WTC11 (cell line): ENCODE data around the gene GINM1. TPM values are rescaled to one million over a fixed set of nuclear protein-coding genes. Genes with fewer than 3 reads are reported as not detected.

Source experiments
- ATAC-seq: fragments of 200-7000 bp; cut with Tn5 transposase; 2 replicates; pipeline ENCODE4 v1.10.0; 2021; ENCODE audit warnings: mild to moderate bottlenecking, moderate library complexity
- CTCF ChIA-PET: fragments of 300-600 bp; sonication (Branson Sonifier 250); formaldehyde crosslinking; loops from one replicate; lab custom pipeline; 2021; ENCODE audit warnings: antibody characterized with exemption; lab: Charles Lee
- POLR2A ChIA-PET: fragments of 350-600 bp; sonication (Branson Sonifier 250); formaldehyde crosslinking; loops from one replicate; lab custom pipeline; 2021; ENCODE audit warnings: antibody characterized with exemption; lab: Charles Lee
- DNase-seq: peaks from one replicate; pipeline ENCODE4 v3.0.0; 2021; ENCODE audit warnings: low spot score
- H3K27ac Mint-ChIP-seq: 2 replicates; pipeline ENCODE4 v1.8.0; 2021; ENCODE audit warnings: mixed read lengths
- H3K27me3 Mint-ChIP-seq: 2 replicates; pipeline ENCODE4 v1.8.0; 2021; ENCODE audit warnings: low read depth, mild to moderate bottlenecking, moderate library complexity, mixed read lengths
- H3K36me3 Mint-ChIP-seq: 2 replicates; pipeline ENCODE4 v1.8.0; 2021; ENCODE audit warnings: mixed read lengths
- H3K4me1 Mint-ChIP-seq: 2 replicates; pipeline ENCODE4 v1.8.0; 2022; ENCODE audit warnings: mixed read lengths
- H3K4me3 Mint-ChIP-seq: 2 replicates; pipeline ENCODE4 v1.8.0; 2021; ENCODE audit warnings: mild to moderate bottlenecking, moderate library complexity, mixed read lengths
- H3K9me3 Mint-ChIP-seq: 2 replicates; pipeline ENCODE4 v1.8.0; 2021; ENCODE audit warnings: mixed read lengths
- CBFB ChIP-seq: sonication (generic); formaldehyde crosslinking; IDR thresholded peaks from 2 replicates; pipeline ENCODE4 v1.8.1; 2022; ENCODE audit warnings: mild to moderate bottlenecking, low read depth, missing genetic modification reagents
- EMX1 ChIP-seq: fragments of 250-450 bp; sonication (Bioruptor Pico); IDR thresholded peaks from 2 replicates; pipeline ENCODE4 v1.8.0; 2021; ENCODE audit warnings: mild to moderate bottlenecking
- FOXK1 ChIP-seq: sonication (generic); formaldehyde crosslinking; IDR thresholded peaks from 2 replicates; pipeline ENCODE4 v1.8.0; 2022; ENCODE audit warnings: mild to moderate bottlenecking, moderate library complexity, missing genetic modification reagents
- GTF2I ChIP-seq: fragments of 250-450 bp; sonication (Bioruptor Pico); conservative IDR thresholded peaks from 2 replicates; pipeline ENCODE4 v1.4.0; 2021; ENCODE audit warnings: mild to moderate bottlenecking
- HMGA2 ChIP-seq: fragments of 250-450 bp; sonication (Bioruptor Pico); IDR thresholded peaks from 2 replicates; pipeline ENCODE4 v1.4.0; 2021; ENCODE audit warnings: mild to moderate bottlenecking, moderate library complexity
- IRF2 ChIP-seq: sonication (generic); formaldehyde crosslinking; IDR thresholded peaks from 2 replicates; pipeline ENCODE4 v1.8.0; 2022; ENCODE audit warnings: low read depth, missing genetic modification reagents, borderline replicate concordance
- JUN ChIP-seq: sonication (generic); formaldehyde crosslinking; IDR thresholded peaks from 2 replicates; pipeline ENCODE4 v1.8.0; 2023; ENCODE audit warnings: mild to moderate bottlenecking, missing genetic modification reagents
- NFATC4 ChIP-seq: fragments of 250-450 bp; sonication (Bioruptor Pico); IDR thresholded peaks from 2 replicates; pipeline ENCODE4 v1.9.0; 2021; ENCODE audit warnings: mild to moderate bottlenecking
- NFYB ChIP-seq: sonication (generic); formaldehyde crosslinking; conservative IDR thresholded peaks from 2 replicates; pipeline ENCODE4 v1.8.0; 2022; ENCODE audit warnings: low read depth, missing genetic modification reagents
- PRRX2 ChIP-seq: fragments of 250-450 bp; sonication (Bioruptor Pico); IDR thresholded peaks from 2 replicates; pipeline ENCODE4 v1.8.0; 2021; ENCODE audit warnings: mild to moderate bottlenecking
- RELA ChIP-seq: sonication (generic); formaldehyde crosslinking; IDR thresholded peaks from 2 replicates; pipeline ENCODE4 v1.8.1; 2022; ENCODE audit warnings: missing genetic modification reagents, mild to moderate bottlenecking, borderline replicate concordance
- RORB ChIP-seq: fragments of 250-450 bp; sonication (Bioruptor Pico); IDR thresholded peaks from 2 replicates; pipeline ENCODE4 v1.9.0; 2021; ENCODE audit warnings: mild to moderate bottlenecking
- SMAD3 ChIP-seq: sonication (generic); formaldehyde crosslinking; IDR thresholded peaks from 2 replicates; pipeline ENCODE4 v1.8.0; 2022; ENCODE audit warnings: missing genetic modification reagents, mild to moderate bottlenecking, borderline replicate concordance
- SMAD4 ChIP-seq: sonication (generic); formaldehyde crosslinking; IDR thresholded peaks from 2 replicates; pipeline ENCODE4 v1.8.0; 2022; ENCODE audit warnings: mild to moderate bottlenecking, missing genetic modification reagents
- TEAD1 ChIP-seq: sonication (generic); formaldehyde crosslinking; IDR thresholded peaks from 2 replicates; pipeline ENCODE4 v1.8.0; 2022; ENCODE audit warnings: mild to moderate bottlenecking, missing genetic modification reagents
- ZNF138 ChIP-seq: sonication (generic); formaldehyde crosslinking; conservative IDR thresholded peaks from 2 replicates; pipeline ENCODE4 v1.8.1; 2022; ENCODE audit warnings: mild to moderate bottlenecking, moderate library complexity, missing genetic modification reagents
- ZNF671 ChIP-seq: fragments of 250-450 bp; sonication (Bioruptor Pico); IDR thresholded peaks from 2 replicates; pipeline ENCODE4 v1.8.0; 2021; ENCODE audit warnings: mild to moderate bottlenecking
- total RNA-seq: library from RNA; stranded (reverse); gene quantifications from 3 replicates; pipeline ENCODE4 v1.2.3, GENCODE V29; 2021
- TF ChIP-seq, protein P1 (sequence below): sonication (generic); formaldehyde crosslinking; IDR thresholded peaks from 2 replicates; pipeline ENCODE4 v1.8.1; 2023; ENCODE audit warnings: mild to moderate bottlenecking, missing genetic modification reagents
- TF ChIP-seq, protein P2 (sequence below): fragments of 250-450 bp; sonication (Bioruptor Pico); IDR thresholded peaks from 2 replicates; pipeline ENCODE4 v1.9.0; 2021; ENCODE audit warnings: mild to moderate bottlenecking
- TF ChIP-seq, protein P3 (sequence below): fragments of 250-450 bp; sonication (Bioruptor Pico); IDR thresholded peaks from 2 replicates; pipeline ENCODE4 v1.8.0; 2021; ENCODE audit warnings: mild to moderate bottlenecking
- TF ChIP-seq, protein P4 (sequence below): sonication (generic); formaldehyde crosslinking; IDR thresholded peaks from 2 replicates; pipeline ENCODE4 v1.8.1; 2023; ENCODE audit warnings: mild to moderate bottlenecking, missing genetic modification reagents
- TF ChIP-seq, protein P5 (sequence below): sonication (generic); formaldehyde crosslinking; IDR thresholded peaks from 2 replicates; pipeline ENCODE4 v1.8.0; 2022; ENCODE audit warnings: mild to moderate bottlenecking, missing genetic modification reagents
- TF ChIP-seq, protein P6 (sequence below): sonication (generic); formaldehyde crosslinking; conservative IDR thresholded peaks from 2 replicates; pipeline ENCODE4 v1.8.1; 2023; ENCODE audit warnings: mild to moderate bottlenecking, low read depth, missing genetic modification reagents, moderate library complexity
- TF ChIP-seq, protein P7 (sequence below): fragments of 250-450 bp; sonication (Bioruptor Pico); IDR thresholded peaks from 2 replicates; pipeline ENCODE4 v1.9.0; 2021; ENCODE audit warnings: moderate library complexity, mild to moderate bottlenecking, inconsistent platforms, borderline replicate concordance
- TF ChIP-seq, protein P8 (sequence below): sonication (generic); formaldehyde crosslinking; IDR thresholded peaks from 2 replicates; pipeline ENCODE4 v1.8.0; 2022; ENCODE audit warnings: mild to moderate bottlenecking, missing genetic modification reagents

GINM1 gene
- total RNA-seq, 1 experiment from 2014 or later = 16.8 TPM

DNA sequence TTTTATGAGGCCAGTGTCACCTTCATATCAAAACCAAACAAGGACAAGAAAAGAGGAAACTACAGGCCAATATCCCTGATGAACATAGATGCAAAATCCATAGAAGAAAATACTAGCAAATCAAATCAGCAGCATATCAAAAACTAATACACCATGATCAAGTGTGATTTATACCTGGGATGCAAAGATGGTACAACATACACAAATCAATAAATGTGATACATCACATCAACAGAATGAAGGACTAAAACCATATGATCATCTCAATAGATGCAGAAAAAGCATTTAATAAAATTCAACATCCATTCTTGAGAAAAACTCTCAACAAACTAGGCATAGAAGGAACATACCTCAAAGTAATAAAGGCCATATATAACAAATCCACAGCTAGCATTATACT lies 8.1 kb upstream of the GINM1 start:
- no peak for TF ChIP-seq NFYB (CRISPR knock-in tag)
- TF ChIP-seq, protein P1, sequence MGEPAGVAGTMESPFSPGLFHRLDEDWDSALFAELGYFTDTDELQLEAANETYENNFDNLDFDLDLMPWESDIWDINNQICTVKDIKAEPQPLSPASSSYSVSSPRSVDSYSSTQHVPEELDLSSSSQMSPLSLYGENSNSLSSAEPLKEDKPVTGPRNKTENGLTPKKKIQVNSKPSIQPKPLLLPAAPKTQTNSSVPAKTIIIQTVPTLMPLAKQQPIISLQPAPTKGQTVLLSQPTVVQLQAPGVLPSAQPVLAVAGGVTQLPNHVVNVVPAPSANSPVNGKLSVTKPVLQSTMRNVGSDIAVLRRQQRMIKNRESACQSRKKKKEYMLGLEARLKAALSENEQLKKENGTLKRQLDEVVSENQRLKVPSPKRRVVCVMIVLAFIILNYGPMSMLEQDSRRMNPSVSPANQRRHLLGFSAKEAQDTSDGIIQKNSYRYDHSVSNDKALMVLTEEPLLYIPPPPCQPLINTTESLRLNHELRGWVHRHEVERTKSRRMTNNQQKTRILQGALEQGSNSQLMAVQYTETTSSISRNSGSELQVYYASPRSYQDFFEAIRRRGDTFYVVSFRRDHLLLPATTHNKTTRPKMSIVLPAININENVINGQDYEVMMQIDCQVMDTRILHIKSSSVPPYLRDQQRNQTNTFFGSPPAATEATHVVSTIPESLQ (CRISPR knock-in tag) = no peak
- no peak for TF ChIP-seq SMAD4 (CRISPR knock-in tag)
- TF ChIP-seq, protein P2, sequence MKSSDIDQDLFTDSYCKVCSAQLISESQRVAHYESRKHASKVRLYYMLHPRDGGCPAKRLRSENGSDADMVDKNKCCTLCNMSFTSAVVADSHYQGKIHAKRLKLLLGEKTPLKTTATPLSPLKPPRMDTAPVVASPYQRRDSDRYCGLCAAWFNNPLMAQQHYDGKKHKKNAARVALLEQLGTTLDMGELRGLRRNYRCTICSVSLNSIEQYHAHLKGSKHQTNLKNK = no peak
- TF ChIP-seq CBFB (CRISPR knock-in tag) = no peak
- TF ChIP-seq, protein P3, sequence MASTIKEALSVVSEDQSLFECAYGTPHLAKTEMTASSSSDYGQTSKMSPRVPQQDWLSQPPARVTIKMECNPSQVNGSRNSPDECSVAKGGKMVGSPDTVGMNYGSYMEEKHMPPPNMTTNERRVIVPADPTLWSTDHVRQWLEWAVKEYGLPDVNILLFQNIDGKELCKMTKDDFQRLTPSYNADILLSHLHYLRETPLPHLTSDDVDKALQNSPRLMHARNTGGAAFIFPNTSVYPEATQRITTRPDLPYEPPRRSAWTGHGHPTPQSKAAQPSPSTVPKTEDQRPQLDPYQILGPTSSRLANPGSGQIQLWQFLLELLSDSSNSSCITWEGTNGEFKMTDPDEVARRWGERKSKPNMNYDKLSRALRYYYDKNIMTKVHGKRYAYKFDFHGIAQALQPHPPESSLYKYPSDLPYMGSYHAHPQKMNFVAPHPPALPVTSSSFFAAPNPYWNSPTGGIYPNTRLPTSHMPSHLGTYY (CRISPR knock-in tag) = no peak
- TF ChIP-seq, protein P4, sequence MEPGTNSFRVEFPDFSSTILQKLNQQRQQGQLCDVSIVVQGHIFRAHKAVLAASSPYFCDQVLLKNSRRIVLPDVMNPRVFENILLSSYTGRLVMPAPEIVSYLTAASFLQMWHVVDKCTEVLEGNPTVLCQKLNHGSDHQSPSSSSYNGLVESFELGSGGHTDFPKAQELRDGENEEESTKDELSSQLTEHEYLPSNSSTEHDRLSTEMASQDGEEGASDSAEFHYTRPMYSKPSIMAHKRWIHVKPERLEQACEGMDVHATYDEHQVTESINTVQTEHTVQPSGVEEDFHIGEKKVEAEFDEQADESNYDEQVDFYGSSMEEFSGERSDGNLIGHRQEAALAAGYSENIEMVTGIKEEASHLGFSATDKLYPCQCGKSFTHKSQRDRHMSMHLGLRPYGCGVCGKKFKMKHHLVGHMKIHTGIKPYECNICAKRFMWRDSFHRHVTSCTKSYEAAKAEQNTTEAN = no peak
- TF ChIP-seq NFATC4 = no peak
- TF ChIP-seq, protein P5, sequence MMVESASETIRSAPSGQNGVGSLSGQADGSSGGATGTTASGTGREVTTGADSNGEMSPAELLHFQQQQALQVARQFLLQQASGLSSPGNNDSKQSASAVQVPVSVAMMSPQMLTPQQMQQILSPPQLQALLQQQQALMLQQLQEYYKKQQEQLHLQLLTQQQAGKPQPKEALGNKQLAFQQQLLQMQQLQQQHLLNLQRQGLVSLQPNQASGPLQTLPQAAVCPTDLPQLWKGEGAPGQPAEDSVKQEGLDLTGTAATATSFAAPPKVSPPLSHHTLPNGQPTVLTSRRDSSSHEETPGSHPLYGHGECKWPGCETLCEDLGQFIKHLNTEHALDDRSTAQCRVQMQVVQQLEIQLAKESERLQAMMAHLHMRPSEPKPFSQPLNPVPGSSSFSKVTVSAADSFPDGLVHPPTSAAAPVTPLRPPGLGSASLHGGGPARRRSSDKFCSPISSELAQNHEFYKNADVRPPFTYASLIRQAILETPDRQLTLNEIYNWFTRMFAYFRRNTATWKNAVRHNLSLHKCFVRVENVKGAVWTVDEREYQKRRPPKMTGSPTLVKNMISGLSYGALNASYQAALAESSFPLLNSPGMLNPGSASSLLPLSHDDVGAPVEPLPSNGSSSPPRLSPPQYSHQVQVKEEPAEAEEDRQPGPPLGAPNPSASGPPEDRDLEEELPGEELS (CRISPR knock-in tag) = no peak
- no peak for TF ChIP-seq EMX1 (CRISPR knock-in tag)
- no peak for TF ChIP-seq GTF2I (CRISPR knock-in tag)
- Mint-ChIP-seq H3K27me3 (peaks cover 37% of the 10 kb centered on the region), H3K36me3 (no peaks in the 10 kb centered on the region), H3K27ac (no peak overlapping the region), H3K4me1 (no peaks in the 10 kb centered on the region), H3K4me3 (no peak overlapping the region), H3K9me3 (no peaks in the 10 kb centered on the region)
- ATAC-seq (no peak), DNase-seq (no peak)
- CTCF ChIA-PET = no interaction called here
- POLR2A ChIA-PET = no interaction called here

DNA sequence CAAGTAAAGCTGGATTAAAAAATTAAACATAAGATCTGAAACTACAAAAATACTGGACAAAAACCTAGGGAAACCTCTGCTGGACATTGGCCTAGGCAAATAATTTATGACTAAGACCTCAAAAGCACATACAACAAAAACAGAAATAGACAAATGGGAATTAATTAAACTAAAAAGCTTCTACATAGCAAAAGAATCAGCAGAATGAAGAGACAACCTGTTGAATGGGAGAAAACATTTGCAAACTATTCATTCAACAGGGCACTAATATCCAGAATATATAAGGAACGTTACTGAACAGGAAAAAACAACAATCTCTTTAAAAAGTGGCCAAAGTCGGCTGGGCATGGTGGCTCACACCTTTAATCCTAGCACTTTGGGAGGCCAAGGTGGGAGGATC lies 6.8 kb upstream of the GINM1 start:
- Mint-ChIP-seq H3K4me3 (no peak overlapping the region), H3K27me3 (peaks cover 27% of the 10 kb centered on the region), H3K9me3 (no peaks in the 10 kb centered on the region), H3K4me1 (no peaks in the 10 kb centered on the region), H3K36me3 (no peaks in the 10 kb centered on the region), H3K27ac (no peak overlapping the region)
- ATAC-seq (no peak), DNase-seq (no peak)
- POLR2A ChIA-PET = no interaction called here
- CTCF ChIA-PET = interaction anchor here (0.6 kb wide), 1 partner anchor 814 kb away, joined by 3 read pairs; no protein-coding TSS in a partner anchor
- no peak for TF ChIP-seq JUN (CRISPR knock-in tag)
- TF ChIP-seq ZNF138 (CRISPR knock-in tag) = no peak
- TF ChIP-seq TEAD1 (CRISPR knock-in tag) = no peak
- no peak for TF ChIP-seq IRF2 (CRISPR knock-in tag)
- no peak for TF ChIP-seq PRRX2 (CRISPR knock-in tag)
- TF ChIP-seq NFYB (CRISPR knock-in tag) = no peak
- no peak for TF ChIP-seq RORB (CRISPR knock-in tag)
- no peak for TF ChIP-seq HMGA2
- TF ChIP-seq, protein P6, sequence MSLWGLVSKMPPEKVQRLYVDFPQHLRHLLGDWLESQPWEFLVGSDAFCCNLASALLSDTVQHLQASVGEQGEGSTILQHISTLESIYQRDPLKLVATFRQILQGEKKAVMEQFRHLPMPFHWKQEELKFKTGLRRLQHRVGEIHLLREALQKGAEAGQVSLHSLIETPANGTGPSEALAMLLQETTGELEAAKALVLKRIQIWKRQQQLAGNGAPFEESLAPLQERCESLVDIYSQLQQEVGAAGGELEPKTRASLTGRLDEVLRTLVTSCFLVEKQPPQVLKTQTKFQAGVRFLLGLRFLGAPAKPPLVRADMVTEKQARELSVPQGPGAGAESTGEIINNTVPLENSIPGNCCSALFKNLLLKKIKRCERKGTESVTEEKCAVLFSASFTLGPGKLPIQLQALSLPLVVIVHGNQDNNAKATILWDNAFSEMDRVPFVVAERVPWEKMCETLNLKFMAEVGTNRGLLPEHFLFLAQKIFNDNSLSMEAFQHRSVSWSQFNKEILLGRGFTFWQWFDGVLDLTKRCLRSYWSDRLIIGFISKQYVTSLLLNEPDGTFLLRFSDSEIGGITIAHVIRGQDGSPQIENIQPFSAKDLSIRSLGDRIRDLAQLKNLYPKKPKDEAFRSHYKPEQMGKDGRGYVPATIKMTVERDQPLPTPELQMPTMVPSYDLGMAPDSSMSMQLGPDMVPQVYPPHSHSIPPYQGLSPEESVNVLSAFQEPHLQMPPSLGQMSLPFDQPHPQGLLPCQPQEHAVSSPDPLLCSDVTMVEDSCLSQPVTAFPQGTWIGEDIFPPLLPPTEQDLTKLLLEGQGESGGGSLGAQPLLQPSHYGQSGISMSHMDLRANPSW = no peak
- TF ChIP-seq, protein P7, sequence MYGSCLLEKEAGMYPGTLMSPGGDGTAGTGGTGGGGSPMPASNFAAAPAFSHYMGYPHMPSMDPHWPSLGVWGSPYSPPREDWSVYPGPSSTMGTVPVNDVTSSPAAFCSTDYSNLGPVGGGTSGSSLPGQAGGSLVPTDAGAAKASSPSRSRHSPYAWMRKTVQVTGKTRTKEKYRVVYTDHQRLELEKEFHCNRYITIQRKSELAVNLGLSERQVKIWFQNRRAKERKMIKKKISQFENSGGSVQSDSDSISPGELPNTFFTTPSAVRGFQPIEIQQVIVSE (CRISPR knock-in tag) = no peak
- TF ChIP-seq FOXK1 = no peak
- no peak for TF ChIP-seq ZNF671 (CRISPR knock-in tag)
- no peak for TF ChIP-seq RELA (CRISPR knock-in tag)
- TF ChIP-seq, protein P8, sequence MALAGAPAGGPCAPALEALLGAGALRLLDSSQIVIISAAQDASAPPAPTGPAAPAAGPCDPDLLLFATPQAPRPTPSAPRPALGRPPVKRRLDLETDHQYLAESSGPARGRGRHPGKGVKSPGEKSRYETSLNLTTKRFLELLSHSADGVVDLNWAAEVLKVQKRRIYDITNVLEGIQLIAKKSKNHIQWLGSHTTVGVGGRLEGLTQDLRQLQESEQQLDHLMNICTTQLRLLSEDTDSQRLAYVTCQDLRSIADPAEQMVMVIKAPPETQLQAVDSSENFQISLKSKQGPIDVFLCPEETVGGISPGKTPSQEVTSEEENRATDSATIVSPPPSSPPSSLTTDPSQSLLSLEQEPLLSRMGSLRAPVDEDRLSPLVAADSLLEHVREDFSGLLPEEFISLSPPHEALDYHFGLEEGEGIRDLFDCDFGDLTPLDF (CRISPR knock-in tag) = no peak
- no peak for TF ChIP-seq SMAD3 (CRISPR knock-in tag)
